Caco-2 (cell line): ENCODE data around the gene PCBP3. TPM values are rescaled to one million over a fixed set of nuclear protein-coding genes. Genes with fewer than 3 reads are reported as not detected.
"Not testable (repeated sequence)": the region's sequence is repeated elsewhere in the genome, so short reads cannot be mapped to it uniquely, and the experiment has no call there.

Experiments used
- BruUV-seq: library from RNA; stranded (reverse); fragments of 400-500 nt; replicated peaks from 2 replicates; lab custom pipeline; 2021; lab: Mats Ljungman, UMichigan
- CTCF ChIA-PET: fragments of 300-600 bp; sonication (Branson Sonifier 250); formaldehyde crosslinking; loops from one replicate; lab custom pipeline; 2022; ENCODE audit warnings: antibody characterized with exemption; lab: Charles Lee
- POLR2A ChIA-PET: fragments of 300-600 bp; sonication (Branson Sonifier 250); formaldehyde crosslinking; loops from one replicate; lab custom pipeline; 2022; ENCODE audit warnings: antibody characterized with exemption; lab: Charles Lee
- DNase-seq, 2 experiments: peaks; one replicate each; pipeline versions ENCODE4 v3.0.0 to v3.0.0-alpha.2; 2020 to 2022
- H3K27me3 ChIP-seq: replicated peaks from 2 replicates; pipeline ENCODE4 v1.6.0; 2011; ENCODE audit warnings: low read length; ENCODE audit not compliant: control insufficient read depth, insufficient read depth
- H3K36me3 ChIP-seq: 2 replicates; pipeline ENCODE4 v1.5.1; 2011; ENCODE audit warnings: low read length; ENCODE audit not compliant: control insufficient read depth, insufficient read depth
- H3K4me1 ChIP-seq: fragments of 250-450 bp; sonication (Bioruptor Pico); 2 replicates; pipeline ENCODE4 v1.5.1; 2020; ENCODE audit warnings: mild to moderate bottlenecking
- H3K4me3 ChIP-seq: 2 replicates; pipeline ENCODE4 v1.5.1; 2011; ENCODE audit warnings: low read depth, mild to moderate bottlenecking, control low read depth, low read length
- H3K9me3 ChIP-seq: fragments of 250-450 bp; sonication (Bioruptor Pico); 2 replicates; pipeline ENCODE4 v1.5.1; 2020; ENCODE audit warnings: mild to moderate bottlenecking, moderate library complexity
- H3K27ac Mint-ChIP-seq: one replicate; pipeline ENCODE4 v1.8.0; 2022; ENCODE audit warnings: mixed read lengths; ENCODE audit not compliant: unreplicated experiment
- H3K27me3 Mint-ChIP-seq: one replicate; pipeline ENCODE4 v1.8.0; 2022; ENCODE audit warnings: mixed read lengths; ENCODE audit not compliant: insufficient read depth, unreplicated experiment
- H3K36me3 Mint-ChIP-seq: one replicate; pipeline ENCODE4 v1.8.0; 2022; ENCODE audit warnings: mild to moderate bottlenecking, mixed read lengths; ENCODE audit not compliant: insufficient read depth, unreplicated experiment
- H3K4me1 Mint-ChIP-seq: one replicate; pipeline ENCODE4 v1.8.0; 2022; ENCODE audit warnings: low read depth, mixed read lengths; ENCODE audit not compliant: unreplicated experiment
- H3K4me3 Mint-ChIP-seq: one replicate; pipeline ENCODE4 v1.8.0; 2022; ENCODE audit warnings: mild to moderate bottlenecking, moderate library complexity, mixed read lengths; ENCODE audit not compliant: unreplicated experiment
- H3K9me3 Mint-ChIP-seq: one replicate; pipeline ENCODE4 v1.8.0; 2022; ENCODE audit warnings: mixed read lengths; ENCODE audit not compliant: unreplicated experiment
- intact Hi-C: fragments of 100-400 bp; cut with micrococcal nuclease; formaldehyde crosslinking; loops from one replicate; pipeline ENCODE4 v1.10.0; 2022; ENCODE audit not compliant: unreplicated experiment
- total RNA-seq: library from RNA; stranded (reverse); gene quantifications from 2 replicates; pipeline ENCODE4 v1.2.3, GENCODE V29; 2022
- TF ChIP-seq, protein P1 (sequence below), 2 experiments: fragments of 200-600 bp in 1 of 2; IDR thresholded peaks; 1 replicate in 1 of 2; 2 replicates in 1 of 2; pipeline versions ENCODE4 v1.5.1 to v1.8.0; 2011 to 2022; ENCODE audit warnings: antibody characterized with exemption in 1 of 2, control low read depth in 1 of 2, inconsistent platforms in 1 of 2, low read depth in 1 of 2, low read length in 1 of 2, mild to moderate bottlenecking in 1 of 2, moderate library complexity in 1 of 2; ENCODE audit not compliant: insufficient read depth in 1 of 2, severe bottlenecking in 1 of 2, unreplicated experiment in 1 of 2

PCBP3 gene
- total RNA-seq, 1 experiment from 2014 or later = 0.75 TPM

DNA sequence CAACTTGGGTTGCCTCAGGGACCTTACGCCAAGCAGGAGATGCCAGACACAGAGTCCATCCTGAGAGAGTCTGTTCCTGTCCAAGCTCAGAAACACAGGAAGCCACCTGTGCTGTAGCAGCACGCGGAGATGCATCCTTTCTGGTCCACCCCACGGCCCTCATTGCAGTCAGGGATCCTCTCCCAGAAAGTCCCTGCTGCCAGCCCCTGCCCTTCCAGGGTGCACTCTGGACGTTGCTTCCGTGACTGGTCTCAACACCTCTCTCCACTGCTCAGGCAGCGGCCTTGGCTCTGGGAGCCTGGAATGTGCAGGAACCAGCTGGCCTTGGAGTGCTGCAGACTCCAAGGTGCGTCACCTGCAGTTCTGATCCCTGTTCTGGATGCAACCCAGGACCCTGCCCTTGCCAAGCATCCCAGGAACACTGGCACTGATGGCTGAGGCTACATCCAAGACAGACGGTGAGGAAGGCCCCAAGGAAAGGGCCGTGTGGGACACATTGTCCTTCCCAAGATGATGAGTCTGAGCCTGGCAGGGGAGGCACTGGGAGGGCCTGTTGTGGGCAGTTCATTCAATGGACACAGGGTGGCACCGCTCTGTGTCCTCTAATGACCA lies 316.4 kb downstream of the PCBP3 start:
- Histone ChIP-seq H3K9me3 (peaks cover 11% of the 10 kb centered on the region), H3K36me3 (no peaks in the 10 kb centered on the region), H3K27me3 (no peaks in the 10 kb centered on the region), H3K4me1 (no peaks in the 10 kb centered on the region), H3K4me3 (no peak overlapping the region)
- H3K27ac Mint-ChIP-seq = no peak overlapping the region
- intact Hi-C loops = no loop called here
- TF ChIP-seq, protein P1, sequence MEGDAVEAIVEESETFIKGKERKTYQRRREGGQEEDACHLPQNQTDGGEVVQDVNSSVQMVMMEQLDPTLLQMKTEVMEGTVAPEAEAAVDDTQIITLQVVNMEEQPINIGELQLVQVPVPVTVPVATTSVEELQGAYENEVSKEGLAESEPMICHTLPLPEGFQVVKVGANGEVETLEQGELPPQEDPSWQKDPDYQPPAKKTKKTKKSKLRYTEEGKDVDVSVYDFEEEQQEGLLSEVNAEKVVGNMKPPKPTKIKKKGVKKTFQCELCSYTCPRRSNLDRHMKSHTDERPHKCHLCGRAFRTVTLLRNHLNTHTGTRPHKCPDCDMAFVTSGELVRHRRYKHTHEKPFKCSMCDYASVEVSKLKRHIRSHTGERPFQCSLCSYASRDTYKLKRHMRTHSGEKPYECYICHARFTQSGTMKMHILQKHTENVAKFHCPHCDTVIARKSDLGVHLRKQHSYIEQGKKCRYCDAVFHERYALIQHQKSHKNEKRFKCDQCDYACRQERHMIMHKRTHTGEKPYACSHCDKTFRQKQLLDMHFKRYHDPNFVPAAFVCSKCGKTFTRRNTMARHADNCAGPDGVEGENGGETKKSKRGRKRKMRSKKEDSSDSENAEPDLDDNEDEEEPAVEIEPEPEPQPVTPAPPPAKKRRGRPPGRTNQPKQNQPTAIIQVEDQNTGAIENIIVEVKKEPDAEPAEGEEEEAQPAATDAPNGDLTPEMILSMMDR (IDR thresholded peaks at IDR 0.05; ENCODE audit: insufficient read depth in 1 of 2, low read depth in 1 of 2, low read length in 1 of 2, severe bottlenecking in 1 of 2, unreplicated experiment in 1 of 2) = no peak
- peaks cover 36% of the 10 kb centered on the region for H3K9me3 Mint-ChIP-seq
- no TSS peak for BruUV-seq
- DNase-seq = no peak
- H3K27me3 Mint-ChIP-seq = peaks cover 10% of the 10 kb centered on the region
- H3K4me1 Mint-ChIP-seq = no peaks in the 10 kb centered on the region
- CTCF ChIA-PET = no interaction called here
- H3K36me3 Mint-ChIP-seq = no peaks in the 10 kb centered on the region
- POLR2A ChIA-PET = no interaction called here
- no peak overlapping the region for H3K4me3 Mint-ChIP-seq

DNA sequence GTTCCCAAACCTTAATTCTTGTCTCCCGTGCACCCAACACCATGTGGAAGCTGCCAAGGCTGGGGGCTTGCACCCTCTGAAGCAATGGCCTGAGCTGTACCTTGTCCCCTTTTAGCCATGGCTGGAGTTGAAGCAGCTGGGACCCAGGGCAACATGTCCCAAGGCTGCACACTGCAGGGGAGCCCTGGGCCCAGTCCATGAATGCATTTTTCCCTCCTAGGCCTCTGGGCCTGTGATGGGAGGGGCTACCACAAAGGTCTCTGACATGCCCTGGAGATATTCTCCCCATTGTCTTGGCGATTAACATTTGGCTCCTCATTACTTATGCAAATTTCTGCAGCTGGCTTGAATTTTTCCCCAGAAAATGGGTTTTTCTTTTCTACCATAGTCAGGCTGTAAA lies 317.9 kb downstream of the PCBP3 start:
- H3K4me1 Mint-ChIP-seq, H3K27ac Mint-ChIP-seq, BruUV-seq, CTCF ChIA-PET, DNase-seq, H3K27me3 ChIP-seq, intact Hi-C loops, POLR2A ChIA-PET, H3K36me3 ChIP-seq, H3K4me3 ChIP-seq, H3K4me1 ChIP-seq, H3K27me3 Mint-ChIP-seq, H3K4me3 Mint-ChIP-seq, H3K36me3 Mint-ChIP-seq: not testable (repeated sequence)
- peaks cover 15% of the 10 kb centered on the region for H3K9me3 ChIP-seq
- peaks cover 36% of the 10 kb centered on the region for H3K9me3 Mint-ChIP-seq

DNA sequence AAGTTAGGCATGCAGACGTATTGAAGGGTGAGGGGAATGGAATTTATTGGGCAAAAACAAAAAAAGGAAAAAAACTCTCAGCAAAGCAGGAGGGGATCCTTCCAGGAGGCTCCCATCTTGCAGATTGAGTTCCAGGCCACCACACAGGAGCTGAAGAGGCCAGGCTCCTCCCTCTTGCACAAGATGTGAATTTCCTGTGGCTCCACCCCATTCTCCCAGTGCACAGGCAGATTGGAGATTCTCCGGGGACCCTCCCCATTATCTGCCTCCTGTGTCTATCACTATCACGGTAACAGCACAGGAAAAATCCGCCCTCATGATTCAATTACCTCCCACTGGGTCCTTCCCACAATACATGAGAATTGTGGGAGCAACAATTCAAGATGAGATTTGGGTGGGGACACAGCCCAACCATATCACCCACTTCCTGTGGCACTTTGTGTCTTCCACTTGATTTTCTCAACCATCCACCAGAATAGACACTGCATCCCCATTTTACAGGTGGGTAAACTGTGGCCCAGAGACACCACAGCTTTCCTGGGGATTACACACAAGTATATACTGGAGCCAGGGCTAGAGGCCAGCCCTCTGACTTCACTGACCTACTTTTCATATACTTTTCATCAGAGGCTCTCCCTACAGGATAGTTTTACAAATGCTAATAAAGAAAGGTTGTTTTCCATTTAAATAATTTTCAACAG lies 319.2 kb downstream of the PCBP3 start:
- no peaks in the 10 kb centered on the region for H3K36me3 ChIP-seq
- CTCF ChIA-PET = interaction anchor here (1.0 kb wide), 1 partner anchor 11 kb away, joined by 3 read pairs; no protein-coding TSS in a partner anchor
- H3K27me3 ChIP-seq = no peaks in the 10 kb centered on the region
- Mint-ChIP-seq H3K4me1 (peaks cover 7% of the 10 kb centered on the region), H3K9me3 (peaks cover 36% of the 10 kb centered on the region), H3K36me3 (no peaks in the 10 kb centered on the region), H3K27me3 (peaks cover 6% of the 10 kb centered on the region), H3K27ac (no peak overlapping the region), H3K4me3 (no peak overlapping the region)
- intact Hi-C loops = no loop called here
- POLR2A ChIA-PET = interaction anchor here (0.6 kb wide), 1 partner anchor 170 kb away, joined by 6 read pairs; no protein-coding TSS in a partner anchor
- peaks cover 15% of the 10 kb centered on the region for H3K9me3 ChIP-seq
- no peak overlapping the region for H3K4me3 ChIP-seq
- no peak for DNase-seq
- BruUV-seq = no TSS peak
- TF ChIP-seq, protein P1 (IDR thresholded peaks at IDR 0.05; ENCODE audit: insufficient read depth in 1 of 2, low read depth in 1 of 2, low read length in 1 of 2, severe bottlenecking in 1 of 2, unreplicated experiment in 1 of 2) = no peak
- H3K4me1 ChIP-seq = no peaks in the 10 kb centered on the region
